ENCODE data around the gene RILPL1.
"Not testable (repeated sequence)": the region's sequence is repeated elsewhere in the genome, so short reads cannot be mapped to it uniquely, and the experiment has no call there.

RILPL1 gene

GRCh38 chr12:123494124-123494851 is 39.2 kb downstream of the RILPL1 start:
- no peak for DNase-seq (ENCODE audit: low read depth in 2 of 2)

GRCh38 chr12:123492339-123493039 is 41.0 kb downstream of the RILPL1 start:
- not testable (repeated sequence) for DNase-seq (ENCODE audit: low read depth in 2 of 2)

- DNase-seq (ENCODE audit: low read depth in 2 of 2) = no peak
Observed at GRCh38 chr12:123491481-123491880, 42.0 kb downstream of the RILPL1 start.

GRCh38 chr12:123491056-123491455 is 42.5 kb downstream of the RILPL1 start:
- DNase-seq (ENCODE audit: low read depth in 2 of 2) = no peak

- DNase-seq (ENCODE audit: low read depth in 2 of 2) = no peak
Observed at GRCh38 chr12:123490089-123490488, 43.4 kb downstream of the RILPL1 start.

GRCh38 chr12:123489580-123489979 is 43.9 kb downstream of the RILPL1 start:
- DNase-seq (ENCODE audit: low read depth in 2 of 2) = no peak

GRCh38 chr12:123488539-123489230 is 44.8 kb downstream of the RILPL1 start:
- DNase-seq (ENCODE audit: low read depth in 2 of 2) = no peak

- DNase-seq (ENCODE audit: low read depth in 2 of 2) = no peak
Observed at GRCh38 chr12:123487428-123487827, 46.1 kb downstream of the RILPL1 start.

GRCh38 chr12:123485756-123486155 is 47.8 kb downstream of the RILPL1 start:
- no peak for DNase-seq (ENCODE audit: low read depth in 2 of 2)

- no peak for DNase-seq (ENCODE audit: low read depth in 2 of 2)
Observed at GRCh38 chr12:123483602-123484248, 49.8 kb downstream of the RILPL1 start.

- DNase-seq (ENCODE audit: low read depth in 2 of 2) = no peak
Observed at GRCh38 chr12:123482876-123483275, 50.6 kb downstream of the RILPL1 start.

GRCh38 chr12:123481251-123481650 is 52.3 kb downstream of the RILPL1 start:
- DNase-seq (ENCODE audit: low read depth in 2 of 2) = not testable (repeated sequence)

- no peak for DNase-seq (ENCODE audit: low read depth in 2 of 2)
Observed at GRCh38 chr12:123479442-123480180, 53.9 kb downstream of the RILPL1 start.

- no peak for DNase-seq (ENCODE audit: low read depth in 2 of 2)
Observed at GRCh38 chr12:123478762-123479161, 54.8 kb downstream of the RILPL1 start.

- DNase-seq (ENCODE audit: low read depth in 2 of 2) = no peak
Observed at GRCh38 chr12:123478069-123478468, 55.5 kb downstream of the RILPL1 start.

- no peak for DNase-seq (ENCODE audit: low read depth in 2 of 2)
Observed at GRCh38 chr12:123475246-123475703, 58.2 kb downstream of the RILPL1 start.

GRCh38 chr12:123474485-123475245 is 58.9 kb downstream of the RILPL1 start:
- DNase-seq (ENCODE audit: low read depth in 2 of 2) = no peak

- DNase-seq (ENCODE audit: low read depth in 2 of 2) = no peak
Observed at GRCh38 chr12:123472438-123472849, 61.1 kb downstream of the RILPL1 start.

GRCh38 chr12:123471374-123472068 is 62.0 kb downstream of the RILPL1 start:
- no peak for DNase-seq (ENCODE audit: low read depth in 2 of 2)

GRCh38 chr12:123469978-123470377 is 63.5 kb downstream of the RILPL1 start:
- no peak for DNase-seq (ENCODE audit: low read depth in 2 of 2)
